Skin epidermis (tissue), 12 donors: ENCODE data around the gene FYCO1.

Experiments used
- H3K27ac ChIP-seq, 21 experiments: fragments of 200-600 bp; sonication (generic) in 11 of 21; one replicate each; pipeline ENCODE4 v1.5.0; 2020; ENCODE audit warnings: mild to moderate bottlenecking in 3 of 21, inconsistent platforms in 2 of 21, moderate library complexity in 2 of 21
- H3K4me3 ChIP-seq, 7 experiments: fragments of 200-600 bp; sonication (generic) in 2 of 7; one replicate each; pipeline ENCODE4 v1.5.0; 2020; ENCODE audit warnings: inconsistent platforms in 2 of 7, mild to moderate bottlenecking in 2 of 7, moderate library complexity in 1 of 7

Gene FYCO1

DNA sequence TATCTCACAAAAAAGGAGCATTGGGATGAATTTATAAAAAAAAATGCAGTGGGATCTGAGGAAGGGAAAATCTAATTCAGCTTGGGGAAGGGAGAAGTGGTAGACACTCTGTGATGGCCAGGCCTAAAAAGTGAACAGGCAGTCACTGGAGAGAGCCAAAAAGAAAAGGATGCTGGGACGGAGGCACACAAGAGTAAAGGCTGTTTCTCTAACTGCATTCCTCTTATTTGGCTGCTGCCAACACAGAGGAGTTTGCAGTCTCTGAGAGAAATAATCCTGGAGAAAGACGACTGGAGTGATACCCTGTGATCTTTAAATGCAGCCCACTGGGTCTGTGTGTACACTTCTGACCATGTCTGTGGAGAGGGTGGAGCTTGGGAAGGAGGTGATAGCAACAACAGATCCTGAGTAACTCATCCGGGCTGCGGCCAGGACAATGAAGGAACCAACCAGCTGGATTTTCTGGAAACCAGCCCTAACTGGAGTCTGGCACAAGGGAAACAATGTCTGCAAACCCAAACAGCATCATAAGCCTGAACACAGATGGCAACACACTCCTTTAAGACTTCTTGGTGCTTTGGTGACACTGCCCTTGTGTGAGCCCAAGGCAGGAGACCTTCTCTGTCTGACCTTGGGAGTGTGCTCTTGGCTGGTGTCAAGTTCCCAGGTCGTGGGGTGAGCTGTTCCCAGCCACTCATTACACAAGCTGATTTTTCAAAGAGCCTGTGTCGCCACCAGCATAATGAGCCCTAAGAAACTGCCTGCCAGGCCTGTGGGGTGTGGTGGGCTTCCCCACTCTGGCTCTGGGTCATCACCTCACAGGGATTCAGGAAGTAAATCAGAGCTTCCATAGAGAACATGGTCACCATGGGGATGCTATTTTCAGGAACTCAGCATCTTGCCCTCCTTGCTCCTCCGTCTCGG lies 8.0 kb downstream of the FYCO1 start:
- peak overlapping the region in 19 of 21 experiments; percentile 4 to 80 (median 52) for H3K27ac ChIP-seq
- H3K4me3 ChIP-seq, result no peak overlapping the region

DNA sequence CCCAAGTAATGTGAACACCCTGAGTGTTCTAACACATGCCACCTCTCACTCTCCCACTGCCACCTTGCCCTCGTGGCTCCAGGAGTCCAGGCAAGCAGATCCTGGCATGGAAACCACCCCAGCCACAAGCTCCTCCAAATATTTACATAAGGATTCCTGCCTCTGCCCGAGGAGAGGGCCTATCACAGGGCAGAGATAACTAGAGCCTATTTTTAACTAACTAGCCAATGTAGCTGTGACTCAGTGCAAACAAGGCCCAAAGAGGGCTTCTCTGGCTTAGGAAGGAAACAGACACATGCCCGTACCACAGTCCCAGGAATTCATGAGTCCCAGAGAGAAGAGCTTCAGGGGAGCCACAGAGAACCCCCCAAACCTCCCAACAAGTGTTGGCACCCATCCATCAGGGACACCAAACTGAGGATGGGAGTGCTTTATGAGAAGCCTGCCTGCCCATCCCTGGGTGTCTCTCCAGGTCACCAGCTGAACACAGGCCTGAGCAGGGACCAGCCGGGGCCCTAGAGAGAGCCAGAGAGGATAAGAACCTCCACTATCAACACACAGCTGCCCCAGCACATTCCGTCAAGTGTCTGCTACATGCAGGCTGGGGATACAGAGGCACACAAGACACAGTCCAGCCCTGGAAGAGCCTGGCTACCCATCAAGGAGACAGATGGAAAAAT lies 9.2 kb downstream of the FYCO1 start:
- H3K27ac ChIP-seq, result peak overlapping the region in 16 of 21 experiments; percentile 3 to 80 (median 44)
- H3K4me3 ChIP-seq, result no peak overlapping the region

DNA sequence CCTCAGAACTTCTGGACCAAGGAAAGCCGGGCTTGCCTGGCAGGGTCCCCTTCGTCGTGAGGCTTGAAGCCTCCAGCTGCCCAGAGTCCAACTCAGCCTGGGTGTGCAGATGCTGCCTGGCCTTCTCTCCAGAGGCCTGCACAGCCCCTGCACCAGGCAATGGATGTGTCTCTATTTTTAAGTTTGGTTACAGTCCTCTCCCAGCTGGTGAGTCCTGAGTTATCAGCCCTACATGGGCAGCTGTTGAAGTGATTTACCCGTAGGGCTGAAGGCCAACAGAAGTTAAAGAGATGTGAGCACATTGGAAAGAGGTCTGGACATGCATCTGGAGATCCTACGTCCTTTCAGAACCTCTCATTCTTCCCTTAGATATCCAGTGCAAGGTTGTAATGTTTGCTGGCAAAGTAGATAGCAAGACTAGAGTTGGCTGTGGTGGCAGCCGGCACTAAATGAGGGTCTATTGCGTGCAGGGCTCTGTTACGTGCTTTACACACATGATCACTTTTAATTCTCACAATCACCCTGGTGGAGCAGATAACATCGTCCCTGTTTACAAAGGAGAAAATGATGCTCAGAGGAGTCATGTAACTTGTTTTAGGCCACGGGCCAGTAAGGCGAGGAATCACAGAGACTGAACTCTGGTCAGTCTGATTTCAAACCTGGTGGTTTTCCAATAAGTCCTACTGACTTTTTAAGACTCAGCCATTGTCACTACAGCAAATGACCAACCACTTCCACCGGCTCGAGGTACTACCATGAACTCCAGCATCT lies 9.9 kb downstream of the FYCO1 start:
- Histone ChIP-seq H3K27ac (peak overlapping the region in 10 of 21 experiments; percentile 18 to 80 (median 49)), H3K4me3 (no peak overlapping the region)

DNA sequence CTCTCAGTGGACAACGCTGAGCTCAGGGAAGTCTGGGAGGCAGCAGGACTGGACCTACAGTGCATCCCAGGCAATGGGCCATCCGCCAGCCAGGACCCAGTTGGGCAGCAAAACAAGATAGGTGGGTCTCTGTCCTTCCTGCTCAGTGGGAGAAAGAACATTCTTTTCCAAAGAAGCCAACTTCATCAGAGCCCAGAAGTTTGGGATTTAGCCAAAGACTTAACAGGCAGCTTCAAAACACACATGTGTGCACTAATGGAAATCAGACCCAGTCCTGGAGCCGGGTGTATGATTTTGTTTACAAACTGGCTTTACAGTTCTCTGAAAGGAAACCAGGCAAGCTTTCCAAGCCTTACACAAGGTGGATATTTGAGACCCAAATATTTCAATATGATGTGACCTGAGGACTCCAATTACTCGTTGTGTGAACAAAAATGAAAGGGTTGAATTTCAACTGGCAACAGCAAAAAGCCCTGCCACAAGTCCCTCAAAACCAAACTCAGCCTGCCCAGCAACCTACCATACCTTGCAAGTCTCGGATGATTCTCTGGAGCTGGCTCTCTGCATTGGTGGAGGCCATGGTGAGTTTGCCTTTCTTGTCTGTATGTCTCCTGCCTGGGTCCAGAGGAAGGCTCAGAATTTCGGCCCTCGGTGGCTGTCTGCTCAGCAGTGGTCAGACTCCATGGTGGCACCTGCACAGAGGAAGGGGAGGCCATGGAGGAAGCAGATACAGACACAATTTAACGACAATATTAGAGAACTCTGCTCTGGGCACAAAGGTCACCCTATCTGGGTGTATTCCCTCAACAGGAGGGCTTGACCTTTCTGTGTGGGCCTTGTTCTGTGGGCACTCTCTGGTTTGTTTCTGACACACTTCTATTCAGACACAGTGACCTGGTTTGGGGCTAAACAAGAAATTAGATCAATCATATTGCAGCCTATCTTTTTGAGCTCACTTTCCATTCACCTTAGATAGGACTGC lies 11.0 kb downstream of the FYCO1 start:
- H3K27ac ChIP-seq, result peak overlapping the region in 10 of 21 experiments; percentile 7 to 56 (median 28)

DNA sequence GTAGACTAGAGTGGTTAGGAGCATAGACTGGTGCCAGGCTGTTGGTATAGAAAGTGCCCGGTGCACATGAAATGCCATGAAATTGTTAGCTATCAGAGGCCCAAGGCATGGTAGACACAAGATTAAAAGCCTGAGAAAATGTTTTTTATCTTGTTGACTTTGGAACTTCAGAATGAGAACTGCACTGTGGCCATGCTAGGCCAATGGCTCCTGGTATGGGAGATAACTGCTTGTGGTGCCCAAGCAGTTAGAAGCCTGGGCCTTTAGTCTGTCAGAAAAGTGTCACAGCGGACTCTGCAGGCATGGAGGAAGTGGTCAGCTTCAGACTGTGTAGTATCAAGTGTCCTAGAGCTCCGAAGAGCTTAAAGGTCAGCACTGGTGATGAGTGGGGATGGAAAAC lies 11.9 kb downstream of the FYCO1 start:
- peak overlapping the region in 4 of 21 experiments; percentile 23 to 56 (median 38) for H3K27ac ChIP-seq
- H3K4me3 ChIP-seq, result no peak overlapping the region

More for the DNA sequence above, 11.0 kb downstream of the FYCO1 start:
- H3K4me3 ChIP-seq, result no peak overlapping the region

DNA sequence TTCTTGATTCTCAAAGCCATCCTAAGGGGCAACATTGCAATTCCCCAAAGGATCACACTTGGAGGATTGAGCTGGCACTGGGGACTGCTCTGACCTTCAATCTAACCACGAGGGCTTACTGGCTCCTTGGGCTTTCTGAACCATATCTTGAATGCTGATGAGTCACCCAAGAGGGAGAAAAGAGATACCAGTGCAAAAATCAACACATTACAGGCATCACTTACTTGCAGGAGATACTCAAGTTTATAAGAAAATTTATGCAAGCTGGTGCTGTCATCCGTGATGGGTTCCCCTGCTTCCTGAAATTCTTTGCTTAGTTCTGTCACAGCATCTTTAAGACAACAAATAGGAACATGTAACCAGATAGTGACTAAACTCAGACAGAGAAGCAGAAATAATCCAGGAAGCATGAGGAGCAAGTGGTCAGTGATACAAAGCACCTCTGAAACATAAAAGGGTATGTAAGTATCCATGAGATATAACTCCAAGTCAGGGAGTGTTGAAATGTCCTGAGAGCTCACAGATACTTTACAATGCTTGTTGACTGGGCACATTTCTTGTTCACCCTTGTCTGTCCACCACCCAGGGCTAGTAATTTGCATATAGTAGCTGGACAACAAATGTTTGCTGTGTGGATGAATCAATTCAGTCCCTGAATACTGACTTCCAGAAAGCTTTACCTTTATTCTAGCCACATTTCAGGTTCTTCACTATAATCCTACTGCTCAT lies 14.1 kb downstream of the FYCO1 start:
- H3K4me3 ChIP-seq, result no peak overlapping the region
- H3K27ac ChIP-seq, result peak overlapping the region in 7 of 21 experiments; percentile 20 to 87 (median 52)

DNA sequence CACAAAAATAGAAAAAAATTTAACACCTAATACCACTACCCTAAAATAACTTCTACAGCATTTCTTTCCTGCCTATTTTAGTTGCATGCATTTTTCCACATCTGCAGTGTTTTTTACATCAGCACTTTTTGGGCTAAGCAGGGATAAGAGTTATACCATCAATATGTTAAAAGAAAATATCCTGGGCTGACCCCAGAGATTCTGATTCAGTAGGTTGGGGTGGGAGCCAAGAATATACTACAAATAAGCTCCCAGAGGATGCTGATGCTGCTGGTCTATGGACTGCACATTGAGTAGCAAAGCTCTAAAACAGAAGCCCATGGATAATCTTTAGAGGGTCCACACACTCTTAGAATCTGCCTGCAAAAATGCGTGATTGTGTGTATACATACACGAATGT lies 14.8 kb downstream of the FYCO1 start:
- Histone ChIP-seq H3K27ac (peak overlapping the region in 7 of 21 experiments; percentile 20 to 87 (median 52)), H3K4me3 (no peak overlapping the region)

DNA sequence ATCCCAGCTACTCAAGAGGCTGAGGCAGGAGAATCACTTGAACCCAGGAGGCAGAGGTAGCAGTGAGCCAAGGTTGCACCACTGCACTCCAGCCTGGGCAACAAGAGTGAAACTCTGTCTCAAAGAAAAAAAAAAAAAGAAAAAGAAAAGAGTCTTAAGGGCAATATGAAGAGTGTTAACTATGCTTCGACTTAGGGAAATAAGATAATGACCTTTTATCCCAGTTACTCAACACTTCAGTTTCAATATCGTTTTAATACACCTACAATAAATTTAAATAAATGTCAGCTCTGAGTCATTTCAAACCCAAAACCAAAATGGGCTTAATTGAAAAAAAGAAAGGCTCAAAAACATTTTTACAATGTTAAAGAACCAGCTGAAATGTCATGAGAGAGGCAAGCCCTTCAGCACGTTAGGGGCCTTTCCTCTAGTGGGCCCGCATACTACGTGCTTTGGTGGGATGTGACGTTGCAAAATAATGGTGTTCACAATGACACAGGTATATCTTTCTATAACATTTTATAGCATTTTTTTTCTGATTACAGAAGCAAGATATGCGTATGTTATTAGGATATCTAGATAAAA lies 15.3 kb downstream of the FYCO1 start:
- H3K27ac ChIP-seq, result peak overlapping the region in 13 of 21 experiments; percentile 2 to 87 (median 52)
- H3K4me3 ChIP-seq, result no peak overlapping the region

DNA sequence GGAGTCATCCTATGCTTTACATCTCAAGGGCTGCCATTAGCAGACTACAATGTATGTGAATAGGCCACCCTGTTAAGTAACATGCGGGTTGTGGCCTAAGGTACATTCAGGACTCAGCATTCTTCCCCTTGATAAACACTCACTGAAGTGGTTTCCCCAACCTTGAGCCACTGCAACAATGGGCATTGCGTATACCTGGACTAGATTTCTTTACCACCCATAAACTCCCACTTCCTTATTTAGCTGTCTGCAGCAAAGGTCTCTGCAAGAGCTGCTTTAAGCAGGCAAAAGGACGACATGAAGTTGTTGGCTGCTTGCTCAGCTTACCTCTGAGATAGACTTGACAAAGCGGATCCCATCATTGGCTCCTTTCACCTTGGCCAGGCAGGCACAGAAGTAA lies 16.2 kb downstream of the FYCO1 start:
- Histone ChIP-seq H3K27ac (peak overlapping the region in 14 of 21 experiments; percentile 2 to 87 (median 50)), H3K4me3 (no peak overlapping the region)

DNA sequence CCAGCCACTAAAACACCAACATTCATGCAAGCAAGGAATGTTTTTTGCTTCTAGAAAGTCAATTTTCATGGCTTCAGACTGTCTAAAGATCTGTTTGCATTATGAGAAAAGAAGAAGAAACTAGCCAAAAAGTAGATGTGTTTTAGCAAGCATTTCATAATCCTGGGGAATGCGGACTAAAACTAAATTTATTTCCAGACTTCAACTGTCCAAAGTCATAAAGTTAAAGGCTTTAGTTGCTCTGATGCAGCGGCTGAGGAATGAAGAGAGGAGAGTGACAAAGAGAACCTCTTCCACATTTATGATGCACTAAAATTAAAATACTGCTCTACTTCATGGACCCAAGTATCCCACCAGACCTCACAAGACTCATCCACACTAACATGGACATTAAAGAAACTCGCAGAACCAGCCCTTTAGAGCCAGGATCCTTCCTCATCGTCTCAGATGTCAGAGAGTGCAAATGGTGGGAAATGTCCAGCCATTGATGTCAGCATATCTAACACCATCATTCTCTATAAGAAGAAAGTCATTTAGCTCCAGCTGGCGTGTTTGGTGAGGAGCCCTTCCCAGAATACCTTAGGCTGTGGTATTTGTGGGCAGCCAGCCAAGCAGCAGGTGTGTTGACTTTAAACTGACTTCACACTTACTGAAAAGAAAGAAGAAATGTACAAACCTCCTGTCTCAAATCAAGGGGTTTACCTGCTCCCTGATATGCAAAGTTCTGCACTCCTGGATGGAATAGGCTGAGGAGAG lies 17.4 kb downstream of the FYCO1 start:
- no peak overlapping the region for H3K4me3 ChIP-seq
- peak overlapping the region in 14 of 21 experiments; percentile 3 to 90 (median 54) for H3K27ac ChIP-seq

DNA sequence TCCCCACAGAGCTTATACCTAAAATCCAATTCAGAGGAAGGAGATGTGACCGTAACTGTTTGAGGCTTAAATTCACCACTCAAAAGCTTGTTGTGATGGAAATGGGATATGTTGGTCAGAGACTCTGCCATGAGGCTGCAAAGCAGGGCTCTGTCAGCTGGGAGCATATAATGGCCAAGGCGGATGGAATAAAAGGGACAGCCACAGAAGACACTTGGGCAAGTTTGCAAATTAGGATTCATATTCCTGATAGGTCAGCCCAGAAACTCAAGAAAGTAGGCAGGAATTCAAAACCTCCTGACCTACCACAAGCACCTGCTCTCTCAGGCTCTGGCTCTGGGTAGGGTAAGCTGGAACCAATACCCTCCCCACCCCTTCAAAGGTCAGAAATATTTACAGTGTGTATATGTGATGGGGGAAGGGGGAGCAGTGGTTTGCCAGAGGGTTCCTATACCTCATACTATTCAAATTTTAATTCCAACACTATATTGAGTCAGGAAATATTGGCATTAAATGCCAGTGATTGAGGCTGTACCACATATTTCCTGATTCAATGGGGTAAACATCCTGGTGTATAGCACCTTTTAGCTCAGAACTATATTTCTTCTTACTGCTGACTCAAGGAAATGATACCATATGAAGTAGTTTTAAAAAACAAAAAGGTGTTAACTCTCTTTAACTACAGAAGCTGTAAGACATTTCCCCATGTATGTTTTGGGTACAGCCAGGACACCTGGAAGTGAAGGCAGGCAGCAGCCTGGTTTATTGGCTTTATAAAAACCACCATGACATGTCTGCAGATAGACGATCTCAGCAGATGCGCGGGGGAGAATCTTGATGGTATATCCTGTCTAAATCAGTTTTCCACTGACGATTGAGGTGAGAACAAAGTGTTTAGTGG lies 19.2 kb downstream of the FYCO1 start:
- H3K4me3 ChIP-seq, result no peak overlapping the region
- peak overlapping the region in 17 of 21 experiments; percentile 2 to 90 (median 52) for H3K27ac ChIP-seq

DNA sequence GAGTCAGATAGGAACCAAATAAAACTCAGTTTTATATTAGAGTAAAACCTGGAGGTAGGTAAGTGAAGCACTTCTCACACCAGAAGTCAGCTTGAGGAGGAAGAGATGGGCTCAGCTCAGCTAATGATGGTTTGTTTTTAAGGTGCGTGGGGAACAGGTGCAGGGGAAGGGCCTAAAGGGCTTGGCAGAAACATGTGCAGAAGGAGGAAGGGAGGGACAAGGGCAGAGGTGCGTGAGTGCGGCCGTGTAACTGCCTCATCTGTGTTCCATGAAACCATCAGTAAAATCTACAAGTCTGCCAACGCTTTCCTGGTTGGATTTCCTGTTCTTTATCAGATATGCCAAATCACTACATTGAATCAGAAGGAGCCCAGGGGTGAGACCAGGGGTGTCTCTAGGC lies 19.9 kb downstream of the FYCO1 start:
- no peak overlapping the region for H3K4me3 ChIP-seq
- peak overlapping the region in 16 of 21 experiments; percentile 2 to 90 (median 55) for H3K27ac ChIP-seq

DNA sequence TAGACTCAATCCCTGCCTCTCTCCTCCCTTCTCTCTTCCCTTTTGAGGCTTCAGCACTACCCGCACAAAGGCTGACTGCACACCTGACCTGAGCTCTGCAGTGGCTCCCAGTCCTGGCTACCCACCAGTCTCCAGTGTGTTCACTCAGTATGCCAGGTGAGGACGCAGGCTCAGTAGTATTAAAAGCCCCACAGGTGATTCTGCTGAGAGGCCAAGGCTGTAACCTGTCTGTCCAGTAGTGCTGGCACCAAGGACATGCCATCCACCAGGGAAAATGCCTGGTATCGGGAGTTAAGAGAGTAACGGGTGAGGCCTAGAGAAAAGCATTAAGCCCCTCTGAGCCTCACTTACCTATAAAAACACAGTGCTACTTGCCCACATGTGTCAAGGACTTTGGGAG lies 20.9 kb downstream of the FYCO1 start:
- H3K4me3 ChIP-seq, result no peak overlapping the region
- H3K27ac ChIP-seq, result peak overlapping the region in 9 of 21 experiments; percentile 31 to 90 (median 77)

DNA sequence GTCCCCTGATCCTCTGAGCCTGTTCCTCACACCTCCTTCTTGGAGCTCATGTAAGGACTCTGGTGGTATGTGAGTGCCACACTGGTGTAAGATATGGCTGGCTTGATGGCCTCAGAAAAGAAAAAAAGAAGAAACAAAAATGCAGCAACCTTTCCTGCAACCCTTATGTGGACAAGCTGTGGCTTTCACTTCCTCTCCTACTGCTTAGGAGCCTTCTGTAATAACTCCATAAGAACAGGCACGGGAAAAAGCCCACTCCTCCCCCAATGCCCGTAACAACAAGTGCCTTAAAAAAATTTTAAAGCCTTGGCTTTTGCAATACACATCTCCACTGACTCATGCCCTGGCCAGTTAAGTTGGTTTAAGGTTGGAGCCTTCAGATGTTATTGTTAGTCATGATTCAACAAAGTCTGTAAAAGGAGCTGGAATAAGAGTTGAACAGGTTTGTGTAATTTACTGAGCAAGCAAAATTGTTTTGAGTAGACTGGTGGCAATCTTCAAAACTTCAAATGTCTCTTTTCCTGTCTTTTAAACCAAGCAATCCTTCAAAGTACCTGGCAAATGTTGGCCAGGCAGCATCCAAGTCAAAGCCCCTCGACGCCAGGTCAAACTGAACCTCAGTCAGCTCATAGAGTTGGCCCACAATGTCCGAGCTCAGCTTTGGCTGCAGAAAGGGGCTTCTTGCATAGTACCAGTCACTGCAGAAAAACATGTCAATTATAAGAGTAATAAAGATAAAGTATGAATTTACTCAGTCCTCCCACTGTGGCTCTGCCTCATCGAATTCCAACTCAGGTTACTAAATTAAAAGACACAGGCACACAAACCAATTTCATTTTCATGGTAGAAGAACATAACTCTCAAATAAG lies 22.9 kb downstream of the FYCO1 start:
- H3K27ac ChIP-seq, result peak overlapping the region in 12 of 21 experiments; percentile 14 to 87 (median 46)
- no peak overlapping the region for H3K4me3 ChIP-seq

DNA sequence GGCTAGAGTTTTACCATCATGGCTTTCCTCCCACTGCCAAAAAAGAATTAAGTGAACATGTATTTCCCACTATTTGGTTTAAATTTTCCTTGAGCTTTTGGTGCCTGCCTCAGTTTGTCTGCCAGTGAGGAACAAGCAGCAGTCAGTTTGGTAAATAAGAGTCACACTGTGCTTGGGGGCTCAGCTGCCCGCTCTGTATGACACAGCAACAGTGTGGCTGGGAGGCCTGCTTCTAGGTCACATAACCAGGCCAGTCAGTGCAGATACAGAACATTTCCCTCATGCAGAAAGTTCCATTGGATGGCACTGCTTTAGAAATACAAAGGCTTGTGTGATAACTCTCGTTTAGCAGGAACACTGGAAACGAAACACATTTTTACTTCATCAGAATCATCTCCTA lies 25.7 kb downstream of the FYCO1 start:
- Histone ChIP-seq H3K27ac (peak overlapping the region in 2 of 21 experiments; percentile 17 to 35), H3K4me3 (no peak overlapping the region)
